ENCODE data around the gene AAK1. TPM values are rescaled to one million over a fixed set of nuclear protein-coding genes. Genes with fewer than 3 reads are reported as not detected.

AAK1 gene
- total and polyA plus RNA-seq, 2 of the 13 experiments (the other 11 are each of a cell fraction or from before 2014, with no cell fraction given), result 9.8 to 10.3 TPM

DNA sequence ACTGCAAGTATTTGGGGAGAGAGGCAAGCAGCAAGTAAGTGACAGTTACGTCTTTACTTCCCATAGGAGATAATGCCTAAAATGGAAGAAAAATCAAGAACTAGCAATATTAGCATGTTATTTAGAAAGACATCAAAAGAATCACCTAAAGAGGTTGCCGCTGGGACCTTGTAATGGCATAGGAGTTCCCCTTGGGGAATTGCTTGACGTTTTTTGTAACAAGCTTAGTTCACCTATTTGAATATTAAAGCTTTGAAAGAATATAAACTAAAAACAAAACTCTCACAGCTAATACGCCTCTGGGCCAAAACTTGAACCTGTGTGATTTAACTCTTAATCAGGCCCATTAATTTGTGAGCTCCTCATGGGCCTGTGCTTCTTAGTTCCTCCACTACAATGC is 89.0 kb downstream of the AAK1 start:
- H3K79me2 ChIP-seq (ENCODE audit: insufficient read depth, low read length), result no peaks in the 10 kb centered on the region
- CTCF ChIA-PET (ENCODE audit: low intra/inter-chr PET ratio, low total read pairs), result no interaction called here
- WGBS (ENCODE audit: low lambda C conversion rate), result 91% methylated on average over 4 of the region's 4 CpGs
- no peak for TF ChIP-seq AGO1 (IDR thresholded peaks at IDR 0.05; ENCODE audit: low read depth, low read length, poor library complexity, severe bottlenecking)
- TF ChIP-seq, protein P1, sequence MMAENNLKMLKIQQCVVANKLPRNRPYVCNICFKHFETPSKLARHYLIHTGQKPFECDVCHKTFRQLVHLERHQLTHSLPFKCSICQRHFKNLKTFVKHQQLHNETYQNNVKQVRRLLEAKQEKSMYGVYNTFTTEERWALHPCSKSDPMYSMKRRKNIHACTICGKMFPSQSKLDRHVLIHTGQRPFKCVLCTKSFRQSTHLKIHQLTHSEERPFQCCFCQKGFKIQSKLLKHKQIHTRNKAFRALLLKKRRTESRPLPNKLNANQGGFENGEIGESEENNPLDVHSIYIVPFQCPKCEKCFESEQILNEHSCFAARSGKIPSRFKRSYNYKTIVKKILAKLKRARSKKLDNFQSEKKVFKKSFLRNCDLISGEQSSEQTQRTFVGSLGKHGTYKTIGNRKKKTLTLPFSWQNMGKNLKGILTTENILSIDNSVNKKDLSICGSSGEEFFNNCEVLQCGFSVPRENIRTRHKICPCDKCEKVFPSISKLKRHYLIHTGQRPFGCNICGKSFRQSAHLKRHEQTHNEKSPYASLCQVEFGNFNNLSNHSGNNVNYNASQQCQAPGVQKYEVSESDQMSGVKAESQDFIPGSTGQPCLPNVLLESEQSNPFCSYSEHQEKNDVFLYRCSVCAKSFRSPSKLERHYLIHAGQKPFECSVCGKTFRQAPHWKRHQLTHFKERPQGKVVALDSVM (CRISPR knock-in tag; IDR thresholded peaks at IDR 0.05), result no peak
- no peak for TF ChIP-seq ZNF557 (CRISPR knock-in tag; IDR thresholded peaks at IDR 0.05)
- TF ChIP-seq DMAP1 (CRISPR knock-in tag; IDR thresholded peaks at IDR 0.05), result no peak
- TF ChIP-seq MTA1 (CRISPR knock-in tag; IDR thresholded peaks at IDR 0.05; ENCODE audit: borderline replicate concordance), result no peak
- TF ChIP-seq ZNF205 (CRISPR knock-in tag; IDR thresholded peaks at IDR 0.05), result no peak
- TF ChIP-seq, protein P2, sequence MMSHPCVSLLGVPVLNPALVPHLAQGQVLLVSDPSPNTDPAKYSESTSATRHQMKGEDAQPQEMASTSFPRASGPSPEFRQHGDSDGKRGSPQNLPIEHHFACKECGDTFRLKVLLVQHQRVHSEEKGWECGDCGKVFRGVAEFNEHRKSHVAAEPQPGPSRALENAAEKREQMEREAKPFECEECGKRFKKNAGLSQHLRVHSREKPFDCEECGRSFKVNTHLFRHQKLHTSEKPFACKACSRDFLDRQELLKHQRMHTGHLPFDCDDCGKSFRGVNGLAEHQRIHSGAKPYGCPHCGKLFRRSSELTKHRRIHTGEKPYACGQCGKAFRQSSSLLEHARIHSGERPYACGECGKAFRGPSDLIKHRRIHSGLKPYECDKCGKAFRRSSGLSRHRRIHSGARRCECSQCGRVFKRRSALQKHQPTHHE (CRISPR knock-in tag; IDR thresholded peaks at IDR 0.05; ENCODE audit: borderline replicate concordance), result no peak
- no peak for TF ChIP-seq ZNF737 (CRISPR knock-in tag; IDR thresholded peaks at IDR 0.05; ENCODE audit: borderline replicate concordance)
- no peak for TF ChIP-seq KMT2A (CRISPR knock-in tag; IDR thresholded peaks at IDR 0.05)
- TF ChIP-seq MXD4 (CRISPR knock-in tag; IDR thresholded peaks at IDR 0.05), result no peak
- TF ChIP-seq, protein P3, sequence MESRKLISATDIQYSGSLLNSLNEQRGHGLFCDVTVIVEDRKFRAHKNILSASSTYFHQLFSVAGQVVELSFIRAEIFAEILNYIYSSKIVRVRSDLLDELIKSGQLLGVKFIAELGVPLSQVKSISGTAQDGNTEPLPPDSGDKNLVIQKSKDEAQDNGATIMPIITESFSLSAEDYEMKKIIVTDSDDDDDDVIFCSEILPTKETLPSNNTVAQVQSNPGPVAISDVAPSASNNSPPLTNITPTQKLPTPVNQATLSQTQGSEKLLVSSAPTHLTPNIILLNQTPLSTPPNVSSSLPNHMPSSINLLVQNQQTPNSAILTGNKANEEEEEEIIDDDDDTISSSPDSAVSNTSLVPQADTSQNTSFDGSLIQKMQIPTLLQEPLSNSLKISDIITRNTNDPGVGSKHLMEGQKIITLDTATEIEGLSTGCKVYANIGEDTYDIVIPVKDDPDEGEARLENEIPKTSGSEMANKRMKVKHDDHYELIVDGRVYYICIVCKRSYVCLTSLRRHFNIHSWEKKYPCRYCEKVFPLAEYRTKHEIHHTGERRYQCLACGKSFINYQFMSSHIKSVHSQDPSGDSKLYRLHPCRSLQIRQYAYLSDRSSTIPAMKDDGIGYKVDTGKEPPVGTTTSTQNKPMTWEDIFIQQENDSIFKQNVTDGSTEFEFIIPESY (CRISPR knock-in tag; IDR thresholded peaks at IDR 0.05), result no peak
- no peak for TF ChIP-seq POLR2AphosphoS2 (IDR thresholded peaks at IDR 0.05; ENCODE audit: low read depth, low read length)
- TF ChIP-seq, protein P4, sequence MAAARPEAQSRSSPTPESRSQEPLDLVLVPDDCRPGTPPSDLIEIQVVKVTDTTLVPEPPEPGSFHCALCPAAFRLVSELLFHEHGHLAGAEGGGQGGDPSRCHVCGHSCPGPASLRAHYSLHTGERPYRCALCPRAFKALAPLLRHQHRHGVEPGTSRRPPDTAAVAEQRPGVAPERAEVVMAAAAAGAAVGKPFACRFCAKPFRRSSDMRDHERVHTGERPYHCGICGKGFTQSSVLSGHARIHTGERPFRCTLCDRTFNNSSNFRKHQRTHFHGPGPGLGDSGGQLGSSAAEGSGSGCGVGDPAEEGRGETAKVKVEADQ (CRISPR knock-in tag; IDR thresholded peaks at IDR 0.05; ENCODE audit: borderline replicate concordance), result no peak
- TF ChIP-seq, protein P5, sequence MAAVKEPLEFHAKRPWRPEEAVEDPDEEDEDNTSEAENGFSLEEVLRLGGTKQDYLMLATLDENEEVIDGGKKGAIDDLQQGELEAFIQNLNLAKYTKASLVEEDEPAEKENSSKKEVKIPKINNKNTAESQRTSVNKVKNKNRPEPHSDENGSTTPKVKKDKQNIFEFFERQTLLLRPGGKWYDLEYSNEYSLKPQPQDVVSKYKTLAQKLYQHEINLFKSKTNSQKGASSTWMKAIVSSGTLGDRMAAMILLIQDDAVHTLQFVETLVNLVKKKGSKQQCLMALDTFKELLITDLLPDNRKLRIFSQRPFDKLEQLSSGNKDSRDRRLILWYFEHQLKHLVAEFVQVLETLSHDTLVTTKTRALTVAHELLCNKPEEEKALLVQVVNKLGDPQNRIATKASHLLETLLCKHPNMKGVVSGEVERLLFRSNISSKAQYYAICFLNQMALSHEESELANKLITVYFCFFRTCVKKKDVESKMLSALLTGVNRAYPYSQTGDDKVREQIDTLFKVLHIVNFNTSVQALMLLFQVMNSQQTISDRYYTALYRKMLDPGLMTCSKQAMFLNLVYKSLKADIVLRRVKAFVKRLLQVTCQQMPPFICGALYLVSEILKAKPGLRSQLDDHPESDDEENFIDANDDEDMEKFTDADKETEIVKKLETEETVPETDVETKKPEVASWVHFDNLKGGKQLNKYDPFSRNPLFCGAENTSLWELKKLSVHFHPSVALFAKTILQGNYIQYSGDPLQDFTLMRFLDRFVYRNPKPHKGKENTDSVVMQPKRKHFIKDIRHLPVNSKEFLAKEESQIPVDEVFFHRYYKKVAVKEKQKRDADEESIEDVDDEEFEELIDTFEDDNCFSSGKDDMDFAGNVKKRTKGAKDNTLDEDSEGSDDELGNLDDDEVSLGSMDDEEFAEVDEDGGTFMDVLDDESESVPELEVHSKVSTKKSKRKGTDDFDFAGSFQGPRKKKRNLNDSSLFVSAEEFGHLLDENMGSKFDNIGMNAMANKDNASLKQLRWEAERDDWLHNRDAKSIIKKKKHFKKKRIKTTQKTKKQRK (IDR thresholded peaks at IDR 0.05; ENCODE audit: low read length), result no peak
- no peak for TF ChIP-seq NR1H2 (CRISPR knock-in tag; IDR thresholded peaks at IDR 0.05; ENCODE audit: borderline replicate concordance, low read depth)
- TF ChIP-seq NCOR1 (IDR thresholded peaks at IDR 0.05; ENCODE audit: borderline replicate concordance, low read length), result no peak
- no peak for TF ChIP-seq ATM (IDR thresholded peaks at IDR 0.05; ENCODE audit: borderline replicate concordance)

More for the DNA sequence above, 89.0 kb downstream of the AAK1 start:
- no peak for ATAC-seq
- no peak for FAIRE-seq
- POLR2A ChIA-PET, result no interaction called here
- Histone ChIP-seq H2AFZ (ENCODE audit: low read length) (no peak overlapping the region), H3K4me2 (ENCODE audit: low read depth, low read length) (no peak overlapping the region), H3K27me3 (ENCODE audit: control insufficient read depth in 1 of 2, insufficient read depth in 2 of 2, low read length in 2 of 2) (no peaks in the 10 kb centered on the region), H3K9ac (ENCODE audit: insufficient read depth, low read depth, low read length) (no peak overlapping the region), H3K36me3 (replicated peaks in 1 of 2; ENCODE audit: control insufficient read depth in 1 of 2, insufficient read depth in 2 of 2, low read length in 2 of 2) (peaks cover 0 to 8% of the 10 kb centered on the region in 2 experiments; a peak in 3 of 5 replicates), H4K20me1 (ENCODE audit: insufficient read depth, low read length) (no peaks in the 10 kb centered on the region), H3K4me1 (ENCODE audit: insufficient read depth, low read length) (no peaks in the 10 kb centered on the region), H3K27ac (ENCODE audit: extremely low read length, insufficient read depth, low read length) (no peak overlapping the region), H3K9me3 (ENCODE audit: low read length) (no peaks in the 10 kb centered on the region), H3K4me3 (replicated peaks in 1 of 3; ENCODE audit: insufficient read depth in 1 of 3, low read depth in 2 of 3, low read length in 3 of 3) (no peak overlapping the region)
- in situ Hi-C loops (cut with HindIII; ENCODE audit: extremely low pct_ligation_motif_present, low pct_unique_long_range_greater_than_20kb) (no loop called here), intact Hi-C loops (cut with micrococcal nuclease; ENCODE audit: unreplicated experiment) (no loop called here)
- no peak for DNase-seq (ENCODE audit: low spot score)
- no TSS peak for BruUV-seq (replicated peaks)
